HepG2 (cell line): Measurements from ENCODE around the gene ST6GALNAC4. TPM values are rescaled to one million over a fixed set of nuclear protein-coding genes. Genes with fewer than 3 reads are reported as not detected.
A peak's percentile ranks its signal among the peaks of the same experiment; 100 is the strongest.

ENCODE experiments used
- ATF1 ChIP-seq: IDR thresholded peaks from 2 replicates; pipeline ENCODE4 v1.6.1; 2016; ENCODE audit warnings: mild to moderate bottlenecking, control low read depth
- BATF2 ChIP-seq: sonication (generic); formaldehyde crosslinking; IDR thresholded peaks from 2 replicates; pipeline ENCODE4 v1.8.0; 2022; ENCODE audit warnings: mild to moderate bottlenecking, missing genetic modification reagents, moderate library complexity
- CCAR2 ChIP-seq: fragments of 200-400 bp; formaldehyde crosslinking; optimal IDR thresholded peaks from 2 replicates; pipeline ENCODE3; 2018; ENCODE audit warnings: low read depth, mild to moderate bottlenecking, low read length, moderate library complexity
- CENPBD1 ChIP-seq: sonication (generic); formaldehyde crosslinking; IDR thresholded peaks from 2 replicates; pipeline ENCODE4 v1.8.0; 2022; ENCODE audit warnings: missing genetic modification reagents, low read depth, mild to moderate bottlenecking, borderline replicate concordance
- DRAP1 ChIP-seq: IDR thresholded peaks from 2 replicates; pipeline ENCODE4 v1.6.1; 2016; ENCODE audit warnings: missing genetic modification reagents, missing compliant biosample characterization
- GFI1 ChIP-seq: sonication (generic); formaldehyde crosslinking; IDR thresholded peaks from 2 replicates; pipeline ENCODE4 v1.5.0; 2020; ENCODE audit warnings: missing genetic modification reagents, mild to moderate bottlenecking, borderline replicate concordance
- HDAC6 ChIP-seq: fragments of 200-600 bp; sonication (generic); IDR thresholded peaks from 2 replicates; pipeline ENCODE4 v1.7.0; 2017; ENCODE audit warnings: mild to moderate bottlenecking, antibody characterized with exemption, low read length, low read depth
- HNF4A ChIP-seq: sonication (generic); formaldehyde crosslinking; IDR thresholded peaks from 2 replicates; pipeline ENCODE4 v1.4.0; 2020; ENCODE audit warnings: missing genetic modification reagents
- NFIB ChIP-seq: sonication (generic); formaldehyde crosslinking; IDR thresholded peaks from 2 replicates; pipeline ENCODE4 v1.9.0; 2021; ENCODE audit warnings: missing genetic modification reagents, mild to moderate bottlenecking, borderline replicate concordance
- PHF5A ChIP-seq: IDR thresholded peaks from one replicate; pipeline ENCODE4 v1.6.1; 2018; ENCODE audit warnings: low read depth, missing genetic modification reagents; ENCODE audit not compliant: unreplicated experiment
- RFXANK ChIP-seq: IDR thresholded peaks from 2 replicates; pipeline ENCODE4 v1.6.1; 2016
- ZBTB33 ChIP-seq: sonication (generic); formaldehyde crosslinking; IDR thresholded peaks from 2 replicates; pipeline ENCODE4 v1.4.0; 2020; ENCODE audit warnings: missing genetic modification reagents
- ZBTB7A ChIP-seq: sonication (generic); formaldehyde crosslinking; IDR thresholded peaks from 2 replicates; pipeline ENCODE4 v1.8.0; 2022; ENCODE audit warnings: mild to moderate bottlenecking, missing genetic modification reagents
- ZFAT ChIP-seq: sonication (generic); formaldehyde crosslinking; conservative IDR thresholded peaks from 2 replicates; pipeline ENCODE4 v1.8.1; 2023; ENCODE audit warnings: missing genetic modification reagents, inconsistent platforms
- ZFP41 ChIP-seq: sonication (generic); formaldehyde crosslinking; IDR thresholded peaks from 2 replicates; pipeline ENCODE4 v1.4.0; 2020; ENCODE audit warnings: mild to moderate bottlenecking, missing genetic modification reagents, borderline replicate concordance
- ZMAT3 ChIP-seq: sonication (generic); formaldehyde crosslinking; conservative IDR thresholded peaks from 2 replicates; pipeline ENCODE4 v1.7.0; 2021; ENCODE audit warnings: missing genetic modification reagents
- ZMAT5 ChIP-seq: sonication (generic); formaldehyde crosslinking; IDR thresholded peaks from 2 replicates; pipeline ENCODE4 v1.5.0; 2020; ENCODE audit warnings: mild to moderate bottlenecking, low read depth, missing genetic modification reagents, borderline replicate concordance
- ZNF143 ChIP-seq: sonication (generic); formaldehyde crosslinking; IDR thresholded peaks from 2 replicates; pipeline ENCODE4 v1.4.0; 2020; ENCODE audit warnings: missing genetic modification reagents
- ZNF160 ChIP-seq: sonication (generic); formaldehyde crosslinking; IDR thresholded peaks from 2 replicates; pipeline ENCODE4 v1.8.0; 2022; ENCODE audit warnings: mild to moderate bottlenecking, inconsistent platforms, missing genetic modification reagents
- ZNF256 ChIP-seq: sonication (generic); formaldehyde crosslinking; conservative IDR thresholded peaks from 2 replicates; pipeline ENCODE4 v1.4.0; 2020; ENCODE audit warnings: missing genetic modification reagents
- ZNF512B ChIP-seq: sonication (generic); formaldehyde crosslinking; IDR thresholded peaks from 2 replicates; pipeline ENCODE4 v1.5.1; 2020; ENCODE audit warnings: missing genetic modification reagents, mild to moderate bottlenecking, borderline replicate concordance
- ZNF557 ChIP-seq: sonication (generic); formaldehyde crosslinking; IDR thresholded peaks from 2 replicates; pipeline ENCODE4 v1.4.0; 2020; ENCODE audit warnings: missing genetic modification reagents
- ZNF619 ChIP-seq: sonication (generic); formaldehyde crosslinking; IDR thresholded peaks from 2 replicates; pipeline ENCODE4 v1.4.0; 2020; ENCODE audit warnings: mild to moderate bottlenecking, missing genetic modification reagents
- ZSCAN30 ChIP-seq: sonication (generic); formaldehyde crosslinking; IDR thresholded peaks from 2 replicates; pipeline ENCODE4 v1.5.0; 2020; ENCODE audit warnings: mild to moderate bottlenecking, missing genetic modification reagents
- polyA plus RNA-seq, 8 experiments: library from polyadenylated mRNA; depleted of rRNA in 3 of 8; stranded (reverse) in 7 of 8; unstranded in 1 of 8; fragments of >200 nt; fragmentation: Illumina TruSeq in 4 of 8; extraction: Trizol in 4 of 8; gene quantifications; 2 replicates each; pipeline versions ENCODE4 v1.2.1 to v1.2.3, GENCODE V29; 2011 to 2016; ENCODE audit warnings: low read depth in 4 of 8, missing spikeins in 1 of 8, mixed read lengths in 1 of 8; ENCODE audit not compliant: insufficient read depth in 1 of 8
- total RNA-seq, 5 experiments: library from RNA; depleted of rRNA; stranded (reverse); fragments of >200 nt; fragmentation: Illumina TruSeq; extraction: Trizol; gene quantifications; 2 replicates each; pipeline ENCODE4 v1.2.3, GENCODE V29; 2016; ENCODE audit warnings: low read depth in 1 of 5

Gene ST6GALNAC4
- total and polyA plus RNA-seq, 2 of the 13 experiments (the other 11 are each of a cell fraction or from before 2014, with no cell fraction given): 18.8 to 27.7 TPM

GRCh38 chr9:127903557-127904475 is 13.0 kb downstream of the ST6GALNAC4 start (continued):
- TF ChIP-seq GFI1 (CRISPR knock-in tag) (peak; percentile 25; the same call in 1 of the 2 replicates), PHF5A (CRISPR knock-in tag) (peak; percentile 68), DRAP1 (CRISPR knock-in tag) (peak; percentile 72), HDAC6 (no peak), NFIB (CRISPR knock-in tag) (no peak), CENPBD1 (no peak), BATF2 (no peak), ZFP41 (CRISPR knock-in tag) (no peak), ZBTB7A (peak; percentile 38; the same call in 1 of the 2 replicates), ZMAT5 (no peak), ZMAT3 (CRISPR knock-in tag) (no peak), ATF1 (CRISPR knock-in tag) (no peak), ZNF160 (no peak), ZSCAN30 (CRISPR knock-in tag) (no peak), ZNF619 (CRISPR knock-in tag) (peak; percentile 48; the same call in 1 of the 2 replicates), ZBTB33 (no peak), RFXANK (no peak), ZNF512B (CRISPR knock-in tag) (no peak), ZNF557 (CRISPR knock-in tag) (no peak), ZFAT (CRISPR knock-in tag) (no peak), ZNF256 (peak; percentile 73), HNF4A (CRISPR knock-in tag) (peak; percentile 67; the same call in 1 of the 2 replicates), CCAR2 (no peak), ZNF143 (CRISPR knock-in tag) (no peak)
